Erythroblast (primary cell): ENCODE measurements around the gene ORMDL3.

Experiments used
- GATA1 ChIP-seq: IDR thresholded peaks from 2 replicates; pipeline ENCODE4 v1.6.1; 2011; ENCODE audit warnings: low read depth, mild to moderate bottlenecking, control low read depth, low read length, moderate library complexity
- POLR2A ChIP-seq: IDR thresholded peaks from 2 replicates; pipeline ENCODE4 v1.6.1; 2011; ENCODE audit warnings: mild to moderate bottlenecking, low read length

DNA sequence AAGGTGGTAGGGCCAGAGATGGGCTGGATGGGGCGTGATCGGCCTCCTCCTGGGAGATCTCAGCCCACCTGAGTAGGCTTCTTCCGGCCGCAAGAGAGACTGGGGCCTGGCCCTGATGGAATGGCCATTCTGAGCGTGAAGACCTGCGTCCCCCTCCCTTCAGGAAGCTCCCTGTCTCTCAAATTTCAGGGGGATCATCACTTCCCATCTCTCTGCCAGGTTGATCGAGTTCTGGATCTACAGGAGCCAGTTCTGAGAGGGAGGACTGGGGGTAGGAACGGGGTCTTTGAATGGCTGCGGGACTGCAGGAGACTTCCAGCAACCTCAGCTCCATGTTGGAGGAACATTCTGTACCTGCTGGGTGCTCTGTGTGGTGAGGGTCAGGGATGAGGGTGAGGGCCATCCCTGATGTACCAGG lies 26.1 kb upstream of the ORMDL3 start:
- TF ChIP-seq POLR2A (no peak), GATA1 (no peak)
